GM10248 (cell line): ENCODE data around the gene BRI3.

ENCODE experiments used
- CTCF ChIA-PET: fragments of 300-600 bp; sonication (Branson Sonifier 250); formaldehyde crosslinking; extraction: SDS; loops from one replicate; lab custom pipeline; 2021; ENCODE audit warnings: antibody characterized with exemption; lab: Yijun Ruan, JAX
- POLR2A ChIA-PET: fragments of 350-650 bp; sonication (Branson Sonifier 250); formaldehyde crosslinking; extraction: SDS; loops from one replicate; lab custom pipeline; 2020; ENCODE audit warnings: antibody characterized with exemption; lab: Yijun Ruan, JAX
- DNase-seq: peaks from one replicate; pipeline ENCODE4 v3.0.0; 2012; ENCODE audit errors: extremely low spot score
- TF ChIP-seq, protein P1 (sequence below): IDR thresholded peaks from 2 replicates; pipeline ENCODE4 v1.5.1; 2012; ENCODE audit warnings: mild to moderate bottlenecking, low read depth; ENCODE audit errors: extremely low read depth, missing control alignments, control extremely low read depth

BRI3 gene

DNA sequence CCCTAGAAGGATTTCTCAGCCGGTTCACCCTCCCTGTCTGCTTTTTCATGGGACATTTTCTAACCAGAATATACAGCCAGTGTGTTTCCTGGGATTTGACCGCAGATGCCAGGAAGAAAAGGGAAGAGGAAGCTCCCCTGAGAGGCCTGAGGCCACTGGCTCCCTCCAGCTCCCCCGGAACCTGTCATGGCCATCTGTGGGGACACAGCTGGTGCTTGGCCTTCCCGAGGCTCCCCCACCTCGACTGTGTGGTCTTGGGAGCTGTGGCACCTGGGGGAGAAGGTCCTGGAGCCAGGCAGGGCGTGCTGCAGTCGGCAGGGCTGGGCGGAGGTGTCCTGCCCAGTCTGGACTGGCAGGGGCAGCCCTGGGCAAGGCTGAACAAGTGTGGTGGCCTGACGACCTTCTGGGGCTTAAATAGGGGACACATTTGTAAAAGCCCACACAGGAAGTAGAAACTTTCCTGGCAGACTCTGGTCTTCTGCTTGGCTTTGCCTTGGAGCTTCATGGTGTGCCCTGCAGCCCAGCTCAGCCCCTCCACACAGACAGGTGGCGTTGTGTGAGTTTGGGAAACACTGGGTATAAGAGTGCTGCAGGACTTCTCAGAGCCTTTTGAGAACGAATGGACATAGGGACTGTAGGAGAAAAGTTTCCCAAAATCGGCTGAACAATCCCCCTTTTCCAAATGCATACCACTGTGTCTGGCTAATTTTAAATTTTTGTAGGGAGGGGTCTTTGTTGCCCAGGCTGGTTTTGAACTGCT, 6.8 kb downstream of the BRI3 start:
- POLR2A ChIA-PET = no interaction called here
- DNase-seq = no peak
- CTCF ChIA-PET = interaction anchor here (0.7 to 1.2 kb wide), 3 partner anchors 13 to 114 kb away, joined by 3 to 5 read pairs (median 3); no protein-coding TSS in a partner anchor
- TF ChIP-seq, protein P1, sequence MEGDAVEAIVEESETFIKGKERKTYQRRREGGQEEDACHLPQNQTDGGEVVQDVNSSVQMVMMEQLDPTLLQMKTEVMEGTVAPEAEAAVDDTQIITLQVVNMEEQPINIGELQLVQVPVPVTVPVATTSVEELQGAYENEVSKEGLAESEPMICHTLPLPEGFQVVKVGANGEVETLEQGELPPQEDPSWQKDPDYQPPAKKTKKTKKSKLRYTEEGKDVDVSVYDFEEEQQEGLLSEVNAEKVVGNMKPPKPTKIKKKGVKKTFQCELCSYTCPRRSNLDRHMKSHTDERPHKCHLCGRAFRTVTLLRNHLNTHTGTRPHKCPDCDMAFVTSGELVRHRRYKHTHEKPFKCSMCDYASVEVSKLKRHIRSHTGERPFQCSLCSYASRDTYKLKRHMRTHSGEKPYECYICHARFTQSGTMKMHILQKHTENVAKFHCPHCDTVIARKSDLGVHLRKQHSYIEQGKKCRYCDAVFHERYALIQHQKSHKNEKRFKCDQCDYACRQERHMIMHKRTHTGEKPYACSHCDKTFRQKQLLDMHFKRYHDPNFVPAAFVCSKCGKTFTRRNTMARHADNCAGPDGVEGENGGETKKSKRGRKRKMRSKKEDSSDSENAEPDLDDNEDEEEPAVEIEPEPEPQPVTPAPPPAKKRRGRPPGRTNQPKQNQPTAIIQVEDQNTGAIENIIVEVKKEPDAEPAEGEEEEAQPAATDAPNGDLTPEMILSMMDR = no peak

DNA sequence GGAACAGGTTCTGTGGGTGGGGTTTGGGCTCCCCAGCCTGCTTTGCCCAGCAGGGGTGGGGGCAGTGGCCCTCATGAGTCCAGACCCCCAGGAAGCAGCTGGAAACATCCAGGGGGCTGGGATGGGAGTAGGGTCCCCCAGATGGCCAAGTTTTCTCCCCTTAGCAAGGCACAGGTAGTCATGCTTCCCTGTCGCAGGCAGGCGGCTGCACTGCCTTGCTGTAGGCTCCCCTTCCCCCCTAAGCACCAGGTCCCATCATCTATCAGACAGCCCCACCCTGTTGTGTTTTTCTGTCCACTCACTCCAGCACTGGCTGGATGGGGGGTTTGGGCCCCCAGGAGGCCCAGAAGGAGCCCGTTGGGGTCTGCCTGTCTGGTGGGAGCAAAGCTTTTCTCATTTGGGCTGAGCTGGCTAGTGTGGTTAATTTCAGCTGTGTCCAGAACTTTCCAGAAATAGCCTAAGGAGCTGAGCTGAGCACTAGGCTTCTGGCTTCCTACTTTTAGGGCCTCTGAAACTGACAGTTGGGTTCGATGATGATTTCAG, 7.9 kb downstream of the BRI3 start:
- ChIA-PET CTCF (no interaction called here), POLR2A (no interaction called here)
- TF ChIP-seq, protein P1 = no peak
- DNase-seq = no peak

DNA sequence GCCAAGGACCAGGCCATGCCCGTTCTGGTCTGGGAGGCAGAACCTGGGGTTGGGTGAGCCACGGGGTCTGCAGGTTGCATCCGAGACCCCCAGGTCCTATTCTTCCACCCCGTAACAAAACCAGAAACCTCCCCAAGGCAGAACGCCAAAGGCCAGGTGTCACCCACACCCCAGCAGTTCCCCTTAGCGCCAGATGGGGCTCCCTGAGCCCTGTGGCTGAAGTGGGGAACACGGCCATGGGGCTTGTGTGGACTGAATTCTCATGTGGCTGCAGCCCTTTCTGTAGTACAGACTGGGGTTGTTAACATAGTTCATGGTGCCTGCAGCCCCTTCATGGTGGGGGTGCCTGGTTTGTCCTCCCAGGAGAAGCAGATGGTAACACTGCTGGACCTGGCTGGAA, 10.2 kb downstream of the BRI3 start:
- TF ChIP-seq, protein P1 = peak; percentile 24
- no peak for DNase-seq
- POLR2A ChIA-PET = no interaction called here
- CTCF ChIA-PET = interaction anchor here (1.1 to 1.3 kb wide), 2 partner anchors 109 to 110 kb away, joined by 3 read pairs; partner anchors contain the start of gene BAIAP2L1

GRCh38 chr7:98293265-98293664, 11.8 kb downstream of the BRI3 start:
- no peak for DNase-seq
- TF ChIP-seq, protein P1 = no peak
- ChIA-PET POLR2A (no interaction called here), CTCF (interaction anchor here (0.6 to 4.7 kb wide), 5 partner anchors 10 to 548 kb away, joined by 3 to 54 read pairs (median 8); partner anchors contain the start of gene BAIAP2L1)

DNA sequence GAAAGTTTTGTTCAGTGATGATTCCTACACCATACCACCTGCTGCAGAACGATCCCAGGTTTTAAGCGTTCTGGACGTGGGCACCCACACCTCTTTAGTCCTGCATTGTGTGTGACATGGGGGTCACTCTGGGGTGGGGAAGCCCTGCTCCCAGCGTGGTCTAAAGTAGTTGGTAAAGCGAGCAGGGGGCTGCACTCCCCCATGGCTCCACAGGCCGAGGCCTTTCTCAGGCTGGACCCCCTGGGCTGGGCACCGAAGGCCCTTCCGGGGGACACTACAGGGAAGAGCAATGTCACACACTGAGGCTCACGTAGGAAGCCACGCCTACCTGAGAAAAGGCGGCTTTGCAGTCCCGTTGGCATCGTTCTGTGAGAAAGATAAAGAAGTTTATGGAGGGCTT, 12.3 kb downstream of the BRI3 start:
- no peak for DNase-seq
- POLR2A ChIA-PET = no interaction called here
- CTCF ChIA-PET = interaction anchor here (0.8 to 4.7 kb wide), 12 partner anchors 8 to 548 kb away, joined by 3 to 54 read pairs (median 4); partner anchors contain the start of gene BAIAP2L1
- TF ChIP-seq, protein P1 = no peak

- ChIA-PET CTCF (interaction anchor here (0.7 to 4.7 kb wide), 20 partner anchors 9 to 547 kb away, joined by 3 to 54 read pairs (median 4); partner anchors contain the start of gene BAIAP2L1), POLR2A (no interaction called here)
- TF ChIP-seq, protein P1 = no peak
- DNase-seq = no peak
These were observed 12.8 kb downstream of the BRI3 start for GRCh38 chr7:98294326-98294725.
